NCI-H2227 (cell line): ENCODE data around the gene EIF4E3.

Experiments used
- DNase-seq: peaks from one replicate; lab custom pipeline; 2025; ENCODE audit not compliant: unreplicated experiment; lab: John Stamatoyannopoulos, UW

Gene EIF4E3

GRCh38 chr3:71723452-71724170 is 1.6 kb downstream of the EIF4E3 start:
- no peak for DNase-seq

- no peak for DNase-seq
These were observed 2.5 kb downstream of the EIF4E3 start for GRCh38 chr3:71722693-71723092.

- no peak for DNase-seq
These were observed 3.5 kb downstream of the EIF4E3 start for GRCh38 chr3:71721651-71722157.

GRCh38 chr3:71721002-71721401 is 4.2 kb downstream of the EIF4E3 start:
- DNase-seq: no peak

- DNase-seq: no peak
These were observed 7.1 kb downstream of the EIF4E3 start for GRCh38 chr3:71718072-71718471.

GRCh38 chr3:71714595-71714994 is 10.6 kb downstream of the EIF4E3 start:
- no peak for DNase-seq

- DNase-seq: no peak
These were observed 12.2 kb downstream of the EIF4E3 start for GRCh38 chr3:71713041-71713440.

GRCh38 chr3:71710906-71711494 is 14.2 kb downstream of the EIF4E3 start:
- DNase-seq: peak; percentile 44

- no peak for DNase-seq
These were observed 15.2 kb downstream of the EIF4E3 start for GRCh38 chr3:71709908-71710511.

- no peak for DNase-seq
These were observed 16.6 kb downstream of the EIF4E3 start for GRCh38 chr3:71708476-71709105.

GRCh38 chr3:71707595-71707994 is 17.6 kb downstream of the EIF4E3 start:
- no peak for DNase-seq

GRCh38 chr3:71705681-71706080 is 19.5 kb downstream of the EIF4E3 start:
- DNase-seq: no peak

GRCh38 chr3:71704915-71705314 is 20.3 kb downstream of the EIF4E3 start:
- no peak for DNase-seq

- peak; percentile 47 for DNase-seq
These were observed 21.4 kb downstream of the EIF4E3 start for GRCh38 chr3:71703797-71704196.

GRCh38 chr3:71702131-71703024 is 22.8 kb downstream of the EIF4E3 start:
- DNase-seq: no peak

- no peak for DNase-seq
These were observed 23.9 kb downstream of the EIF4E3 start for GRCh38 chr3:71701251-71701762.

- DNase-seq: no peak
These were observed 30.2 kb downstream of the EIF4E3 start for GRCh38 chr3:71695000-71695482.

GRCh38 chr3:71694358-71694999 is 30.7 kb downstream of the EIF4E3 start:
- peak; percentile 26 for DNase-seq

GRCh38 chr3:71693641-71694040 is 31.6 kb downstream of the EIF4E3 start:
- DNase-seq: no peak

- no peak for DNase-seq
These were observed 33.1 kb downstream of the EIF4E3 start for GRCh38 chr3:71692139-71692538.
